HUES48 (cell line): Measurements from ENCODE around the gene SELPLG.

ENCODE experiments used
- H3K27ac ChIP-seq: one replicate; pipeline ENCODE4 v1.7.0; 2013; ENCODE audit warnings: low read depth, low read length, inconsistent platforms
- H3K27me3 ChIP-seq: 2 replicates; pipeline ENCODE4 v1.6.1; 2013; ENCODE audit warnings: mild to moderate bottlenecking, low read length; ENCODE audit not compliant: control insufficient read depth, insufficient read depth
- H3K36me3 ChIP-seq: 2 replicates; pipeline ENCODE4 v1.6.1; 2013; ENCODE audit warnings: low read length; ENCODE audit not compliant: control insufficient read depth, insufficient read depth
- H3K4me1 ChIP-seq: 2 replicates; pipeline ENCODE4 v1.6.1; 2013; ENCODE audit warnings: mild to moderate bottlenecking, low read length; ENCODE audit not compliant: control insufficient read depth, insufficient read depth
- H3K4me3 ChIP-seq: 2 replicates; pipeline ENCODE4 v1.5.1; 2013; ENCODE audit warnings: mild to moderate bottlenecking, low read depth, low read length
- H3K9ac ChIP-seq: 2 replicates; pipeline ENCODE4 v1.6.1; 2013; ENCODE audit warnings: mild to moderate bottlenecking, low read depth, low read length, moderate library complexity
- H3K9me3 ChIP-seq: 2 replicates; pipeline ENCODE4 v1.6.1; 2013; ENCODE audit warnings: low read length; ENCODE audit not compliant: control insufficient read depth, insufficient read depth

Gene SELPLG

GRCh38 chr12:108607981-108608600 lies 25.6 kb downstream of the SELPLG start:
- Histone ChIP-seq H3K9me3 (no peaks in the 10 kb centered on the region), H3K4me1 (no peaks in the 10 kb centered on the region; the same call in 1 of the 2 replicates), H3K27me3 (no peaks in the 10 kb centered on the region), H3K36me3 (no peaks in the 10 kb centered on the region), H3K9ac (no peak overlapping the region), H3K27ac (no peak overlapping the region), H3K4me3 (no peak overlapping the region)

DNA sequence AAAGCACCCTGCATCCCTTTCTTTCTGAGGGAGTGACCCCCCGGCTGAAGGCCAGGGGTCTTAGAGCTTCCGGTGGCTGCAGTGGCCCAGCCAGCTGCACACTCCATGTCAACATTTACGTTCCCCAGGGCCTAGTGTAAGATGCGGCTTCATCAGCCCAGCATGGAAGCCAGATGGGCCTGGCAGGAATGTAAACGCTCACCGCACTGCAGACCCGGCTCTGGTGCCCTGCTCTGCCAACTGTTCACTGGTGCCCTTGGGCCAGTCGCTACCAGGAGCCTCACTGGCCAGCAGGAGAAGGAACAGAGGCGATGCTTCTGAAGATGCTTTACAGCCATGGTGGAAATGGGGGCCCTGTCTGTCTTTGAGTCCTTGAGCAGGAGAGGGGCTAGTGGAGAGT lies 27.2 kb downstream of the SELPLG start:
- Histone ChIP-seq H3K4me1 (no peaks in the 10 kb centered on the region), H3K27ac (no peak overlapping the region), H3K9me3 (no peaks in the 10 kb centered on the region), H3K27me3 (no peaks in the 10 kb centered on the region), H3K9ac (no peak overlapping the region), H3K36me3 (no peaks in the 10 kb centered on the region), H3K4me3 (no peak overlapping the region)

DNA sequence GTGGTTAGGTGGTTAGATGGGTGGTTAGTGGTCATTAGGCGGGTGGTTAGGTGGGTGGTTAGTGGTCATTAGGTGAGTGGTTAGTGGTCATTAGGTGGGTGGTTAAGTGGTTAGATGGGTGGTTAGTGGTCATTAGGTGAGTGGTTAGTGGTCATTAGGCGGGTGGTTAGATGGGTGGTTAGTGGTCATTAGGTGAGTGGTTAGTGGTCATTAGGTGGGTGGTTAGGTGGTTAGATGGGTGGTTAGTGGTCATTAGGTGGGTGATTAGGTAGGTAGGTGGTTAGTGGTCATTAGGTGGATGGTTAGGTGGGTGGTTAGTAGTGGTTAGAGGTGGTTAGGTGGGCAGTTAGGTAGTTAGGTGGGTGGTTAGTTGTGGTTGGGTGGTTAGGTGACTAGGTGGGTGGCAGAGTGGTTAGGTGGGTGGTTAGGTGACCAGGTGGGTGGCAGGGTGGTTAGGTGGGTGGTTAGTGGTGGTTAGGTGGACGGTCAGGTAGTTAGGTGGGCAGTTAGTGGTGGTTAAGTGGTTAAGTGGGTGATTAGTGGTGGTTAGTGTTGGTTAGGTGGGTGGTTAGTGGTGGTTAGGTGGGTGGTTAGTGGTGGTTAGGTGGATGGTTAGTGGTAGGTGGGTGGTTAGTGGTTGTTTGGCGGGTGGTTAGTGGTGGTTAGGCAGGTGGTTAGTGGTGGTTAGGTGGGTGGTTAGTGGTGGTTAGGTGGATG lies 27.8 kb downstream of the SELPLG start:
- Histone ChIP-seq H3K4me1 (no peaks in the 10 kb centered on the region), H3K4me3 (no peak overlapping the region), H3K9me3 (no peaks in the 10 kb centered on the region), H3K27ac (no peak overlapping the region), H3K36me3 (no peaks in the 10 kb centered on the region), H3K9ac (no peak overlapping the region), H3K27me3 (no peaks in the 10 kb centered on the region)

DNA sequence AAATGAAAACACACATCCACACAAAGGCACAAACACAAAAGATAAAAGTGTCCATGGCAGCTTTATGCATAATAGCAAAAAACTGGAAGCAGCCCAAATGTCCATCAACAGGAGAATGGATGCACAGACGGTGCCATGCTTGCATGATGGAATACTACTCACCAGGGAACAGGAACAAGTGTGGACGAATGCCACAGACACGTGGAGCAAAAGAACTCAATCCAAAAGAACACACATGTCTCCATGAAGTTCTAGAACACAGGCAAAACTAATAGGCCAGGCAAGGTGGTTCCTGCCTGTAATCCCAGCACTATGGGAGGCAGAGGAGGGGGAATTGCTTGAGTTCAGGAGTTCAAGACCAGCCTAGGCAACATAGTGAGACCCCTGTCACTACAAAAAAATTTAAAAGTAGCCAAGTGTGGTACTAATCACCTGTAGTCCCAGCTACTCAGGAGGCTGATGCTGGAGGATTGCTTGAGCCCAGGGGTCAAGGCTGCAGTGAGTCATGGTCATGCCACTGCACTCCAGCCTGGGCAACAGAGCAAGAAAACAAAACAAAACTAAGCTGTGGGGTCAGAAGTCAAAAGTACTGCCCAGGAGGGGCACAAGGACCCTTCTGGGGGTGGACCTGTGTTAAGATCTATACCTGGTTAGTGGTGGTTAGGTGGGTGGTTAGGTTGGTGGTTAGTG lies 28.5 kb downstream of the SELPLG start:
- Histone ChIP-seq H3K27me3 (no peaks in the 10 kb centered on the region), H3K27ac (no peak overlapping the region), H3K36me3 (no peaks in the 10 kb centered on the region), H3K9me3 (no peaks in the 10 kb centered on the region), H3K4me3 (no peak overlapping the region), H3K9ac (no peak overlapping the region), H3K4me1 (no peaks in the 10 kb centered on the region)

DNA sequence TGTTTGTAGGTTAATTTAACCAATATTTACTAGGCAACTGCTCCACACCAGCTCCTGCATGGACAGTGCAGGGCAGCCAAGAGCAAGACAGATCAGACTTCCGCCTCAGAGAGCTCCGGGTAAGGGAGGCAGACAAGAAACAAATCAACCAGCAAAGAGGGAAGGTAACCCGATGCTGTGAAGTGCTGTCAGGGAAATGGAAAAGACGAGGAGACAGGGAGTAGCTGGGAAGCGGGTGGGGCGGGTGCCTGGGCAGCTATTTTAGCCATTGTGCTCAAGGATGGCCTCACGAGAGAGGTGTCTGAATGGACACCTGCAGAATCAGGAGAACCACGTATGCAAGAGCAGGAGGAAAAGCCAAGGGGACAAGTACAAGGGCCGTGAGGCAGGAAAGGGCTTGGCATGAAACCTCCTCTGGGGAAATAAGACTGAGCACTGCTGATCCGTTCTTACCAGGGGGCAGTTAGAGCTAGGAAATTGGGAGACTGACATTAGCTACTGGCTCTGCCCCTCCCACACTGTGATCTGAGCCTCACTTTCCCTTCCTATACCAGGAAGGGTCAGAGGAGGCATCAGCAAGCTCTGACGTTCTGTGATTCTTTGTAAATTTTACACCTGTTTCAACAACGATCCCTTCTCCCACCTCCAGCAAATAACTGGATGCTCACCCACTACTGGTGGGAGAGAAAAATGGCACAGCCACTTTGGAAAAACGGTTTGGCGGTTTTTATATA lies 29.3 kb downstream of the SELPLG start:
- H3K9ac ChIP-seq: no peak overlapping the region

GRCh38 chr12:108603743-108604142 lies 30.0 kb downstream of the SELPLG start:
- H3K27me3 ChIP-seq: no peaks in the 10 kb centered on the region

More for the DNA sequence above, 29.3 kb downstream of the SELPLG start:
- Histone ChIP-seq H3K36me3 (no peaks in the 10 kb centered on the region), H3K4me1 (no peaks in the 10 kb centered on the region), H3K4me3 (no peak overlapping the region), H3K27ac (no peak overlapping the region), H3K27me3 (no peaks in the 10 kb centered on the region), H3K9me3 (no peaks in the 10 kb centered on the region)

DNA sequence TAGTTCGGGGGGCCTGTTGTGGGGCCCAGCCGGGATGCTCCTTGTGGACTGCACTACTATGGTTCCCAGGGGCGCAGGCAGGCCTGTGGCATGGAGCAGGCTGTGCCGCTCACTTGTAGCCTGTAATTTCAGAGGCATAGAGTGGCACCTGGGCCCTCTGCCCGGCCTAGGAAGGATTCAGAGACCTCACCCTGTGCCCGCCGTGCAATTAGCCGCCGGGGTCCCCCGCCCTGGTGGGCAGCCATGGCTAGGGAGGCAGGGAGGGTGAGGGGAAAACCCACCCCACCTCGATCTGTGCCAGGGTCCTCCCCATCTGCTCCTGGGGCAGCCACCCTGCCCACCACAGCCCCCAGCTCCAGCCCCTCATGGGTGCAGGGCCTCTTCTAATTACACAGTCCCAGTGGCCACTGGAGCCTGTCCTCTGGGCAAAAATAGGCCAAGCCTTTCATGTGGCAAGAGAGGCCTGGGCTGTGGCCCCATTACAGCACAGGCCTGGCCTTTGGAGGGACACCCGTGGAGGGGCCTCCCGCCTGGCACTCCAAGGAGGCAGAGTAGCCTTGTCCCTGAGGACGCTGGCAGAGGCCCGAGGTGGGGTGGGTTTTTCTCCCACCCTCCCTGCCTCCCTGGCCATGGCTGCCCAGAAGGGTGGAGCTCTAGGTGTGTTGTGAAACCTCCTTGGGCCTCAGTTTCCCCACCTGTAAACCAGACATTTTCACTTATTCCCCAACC lies 30.6 kb downstream of the SELPLG start:
- H3K4me1 ChIP-seq: no peaks in the 10 kb centered on the region
- no peaks in the 10 kb centered on the region for H3K9me3 ChIP-seq
- no peak overlapping the region for H3K27ac ChIP-seq
- H3K27me3 ChIP-seq: no peaks in the 10 kb centered on the region
- no peak overlapping the region for H3K4me3 ChIP-seq
- no peak overlapping the region for H3K9ac ChIP-seq
- H3K36me3 ChIP-seq: no peaks in the 10 kb centered on the region

More at GRCh38 chr12:108603743-108604142, 30.0 kb downstream of the SELPLG start:
- no peaks in the 10 kb centered on the region for H3K36me3 ChIP-seq
- no peak overlapping the region for H3K27ac ChIP-seq
- no peak overlapping the region for H3K9ac ChIP-seq
- no peak overlapping the region for H3K4me3 ChIP-seq
- no peaks in the 10 kb centered on the region for H3K4me1 ChIP-seq
- H3K9me3 ChIP-seq: no peaks in the 10 kb centered on the region

DNA sequence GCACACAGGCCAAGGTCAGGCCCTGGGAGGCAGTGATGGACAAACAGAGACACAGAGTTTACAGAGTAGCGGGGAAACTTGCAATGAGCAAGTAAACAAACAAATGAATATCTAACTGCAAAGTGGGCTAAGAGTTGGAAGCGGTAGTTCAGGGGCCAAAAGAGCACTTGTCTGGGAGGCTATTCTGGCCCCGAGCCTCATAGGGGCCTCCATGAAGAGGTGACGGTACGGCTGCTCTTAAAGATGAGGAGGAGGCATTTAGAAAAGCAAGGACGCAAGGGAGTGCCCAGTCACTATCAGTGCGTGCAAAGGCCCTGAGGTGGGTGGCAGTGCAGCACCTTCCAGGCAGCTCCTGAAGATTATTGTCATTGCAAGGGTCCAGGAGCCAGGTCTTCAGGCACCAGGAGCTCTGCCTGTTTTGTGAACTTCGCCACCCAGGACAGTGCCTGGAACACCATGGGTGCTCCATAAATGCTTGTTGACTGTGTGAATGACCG lies 31.4 kb downstream of the SELPLG start:
- H3K36me3 ChIP-seq: no peaks in the 10 kb centered on the region
- no peaks in the 10 kb centered on the region for H3K9me3 ChIP-seq
- H3K27me3 ChIP-seq: no peaks in the 10 kb centered on the region
- no peaks in the 10 kb centered on the region for H3K4me1 ChIP-seq
- H3K9ac ChIP-seq: no peak overlapping the region
- H3K4me3 ChIP-seq: no peak overlapping the region
- no peak overlapping the region for H3K27ac ChIP-seq

- H3K4me1 ChIP-seq: no peaks in the 10 kb centered on the region
- no peaks in the 10 kb centered on the region for H3K27me3 ChIP-seq
- H3K4me3 ChIP-seq: no peak overlapping the region
- no peak overlapping the region for H3K27ac ChIP-seq
- no peaks in the 10 kb centered on the region for H3K36me3 ChIP-seq
- no peaks in the 10 kb centered on the region for H3K9me3 ChIP-seq
- no peak overlapping the region for H3K9ac ChIP-seq
These were observed 33.0 kb downstream of the SELPLG start for GRCh38 chr12:108600702-108601007.

- Histone ChIP-seq H3K27ac (no peak overlapping the region), H3K4me1 (no peaks in the 10 kb centered on the region), H3K4me3 (no peak overlapping the region), H3K9me3 (no peaks in the 10 kb centered on the region), H3K9ac (no peak overlapping the region), H3K27me3 (no peaks in the 10 kb centered on the region), H3K36me3 (no peaks in the 10 kb centered on the region)
These were observed 33.6 kb downstream of the SELPLG start for GRCh38 chr12:108599948-108600701.
